ENCODE measurements around the gene MAP2K5. TPM values are rescaled to one million over a fixed set of nuclear protein-coding genes. Genes with fewer than 3 reads are reported as not detected.

MAP2K5 gene
- total RNA-seq, 1 experiment from 2014 or later = 15.0 TPM

DNA sequence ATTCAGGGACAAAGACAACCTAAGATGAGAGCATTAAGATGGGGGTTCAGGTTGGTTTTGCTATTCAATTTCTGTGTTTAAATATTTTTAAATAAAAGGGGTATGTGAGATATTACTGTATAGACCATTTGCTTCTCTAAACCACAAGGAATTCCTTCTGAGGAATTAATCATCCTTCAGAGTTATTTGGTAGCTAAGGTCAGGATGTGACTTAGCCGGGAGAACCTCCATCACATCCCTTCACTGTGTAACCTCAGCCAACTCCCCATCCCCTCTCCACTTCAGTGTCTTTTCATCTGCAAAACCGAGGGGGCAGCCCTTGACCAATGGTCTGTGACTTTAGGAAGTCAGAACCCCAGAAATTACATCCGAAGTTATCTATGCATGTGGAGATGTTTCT lies 234.1 kb downstream of the MAP2K5 start:
- DNase-seq = no peak
- no peak overlapping the region for H3K27ac ChIP-seq (ENCODE audit: insufficient read length, low read depth, low read length)
- H3K23me2 ChIP-seq (ENCODE audit: insufficient read length, low read depth, low read length, poor library complexity, severe bottlenecking) = no peaks in the 10 kb centered on the region
- no CpG with 5 or more reads among the region's 3 CpGs for WGBS (ENCODE audit: extremely low coverage, insufficient read length, low lambda C conversion rate)
- no peak overlapping the region for H3K14ac ChIP-seq (ENCODE audit: insufficient read depth, low read length)
- H2BK12ac ChIP-seq (ENCODE audit: insufficient read length, low read depth, low read length) = no peak overlapping the region
- H3K4ac ChIP-seq (ENCODE audit: low read depth, low read length) = no peak overlapping the region
- no peak overlapping the region for H2AFZ ChIP-seq (ENCODE audit: low read length)
- H3K27me3 Mint-ChIP-seq (ENCODE audit: low read depth) = no peaks in the 10 kb centered on the region
- H2AK5ac ChIP-seq (ENCODE audit: insufficient read length, low read length) = no peak overlapping the region
- no peaks in the 10 kb centered on the region for H3K36me3 Mint-ChIP-seq (ENCODE audit: insufficient read depth in 1 of 3, low read depth in 3 of 3)
- H3K9ac ChIP-seq (ENCODE audit: extremely low read depth, insufficient read length, low read length) = no peak overlapping the region
- H3K4me3 Mint-ChIP-seq = no peak overlapping the region
- no peak overlapping the region for H2BK15ac ChIP-seq (ENCODE audit: low read depth, low read length)
- H3T11ph ChIP-seq (ENCODE audit: low read length) = no peak overlapping the region
- H3K9me3 Mint-ChIP-seq = no peaks in the 10 kb centered on the region; a peak in 1 of 5 replicates
- no peaks in the 10 kb centered on the region; the same call in 1 of the 2 replicates for H3K4me1 ChIP-seq (ENCODE audit: insufficient read depth, low read length)
- H3K79me1 ChIP-seq (ENCODE audit: insufficient read depth, low read depth, low read length, poor library complexity, severe bottlenecking) = no peaks in the 10 kb centered on the region
- no peak overlapping the region for H4K8ac ChIP-seq (replicated peaks; ENCODE audit: insufficient read length, low read depth, low read length)
- no peaks in the 10 kb centered on the region for H3K27me3 ChIP-seq (ENCODE audit: insufficient read depth, low read length)
- H2BK20ac ChIP-seq (ENCODE audit: low read depth, low read length, poor library complexity, severe bottlenecking) = no peak overlapping the region
- H3K9me3 ChIP-seq (ENCODE audit: control insufficient read depth, low read depth, low read length) = no peaks in the 10 kb centered on the region
- H4K5ac ChIP-seq (ENCODE audit: insufficient read length, low read depth, low read length) = no peak overlapping the region
- no peaks in the 10 kb centered on the region for H4K20me1 ChIP-seq (ENCODE audit: control insufficient read depth, insufficient read depth, insufficient read length)
- no peak overlapping the region for H4K91ac ChIP-seq (ENCODE audit: insufficient read length, low read depth, low read length)
- H3K23ac ChIP-seq (ENCODE audit: insufficient read length, low read depth, low read length) = no peak overlapping the region
- peaks cover 13 to 55% of the 10 kb centered on the region in 2 experiments; a peak in 3 of 4 replicates for H3K4me1 Mint-ChIP-seq
- H3K27ac Mint-ChIP-seq = no peak overlapping the region
- no peak overlapping the region for H3K4me2 ChIP-seq (ENCODE audit: insufficient read depth, insufficient read length, low read length)
- no peaks in the 10 kb centered on the region for H3K79me2 ChIP-seq (ENCODE audit: insufficient read depth, low read length)
- no peak overlapping the region for H3K18ac ChIP-seq (ENCODE audit: insufficient read length, low read depth, low read length)
- H3K56ac ChIP-seq (ENCODE audit: insufficient read length, low read depth, low read length) = no peak overlapping the region
- TF ChIP-seq, protein P1, sequence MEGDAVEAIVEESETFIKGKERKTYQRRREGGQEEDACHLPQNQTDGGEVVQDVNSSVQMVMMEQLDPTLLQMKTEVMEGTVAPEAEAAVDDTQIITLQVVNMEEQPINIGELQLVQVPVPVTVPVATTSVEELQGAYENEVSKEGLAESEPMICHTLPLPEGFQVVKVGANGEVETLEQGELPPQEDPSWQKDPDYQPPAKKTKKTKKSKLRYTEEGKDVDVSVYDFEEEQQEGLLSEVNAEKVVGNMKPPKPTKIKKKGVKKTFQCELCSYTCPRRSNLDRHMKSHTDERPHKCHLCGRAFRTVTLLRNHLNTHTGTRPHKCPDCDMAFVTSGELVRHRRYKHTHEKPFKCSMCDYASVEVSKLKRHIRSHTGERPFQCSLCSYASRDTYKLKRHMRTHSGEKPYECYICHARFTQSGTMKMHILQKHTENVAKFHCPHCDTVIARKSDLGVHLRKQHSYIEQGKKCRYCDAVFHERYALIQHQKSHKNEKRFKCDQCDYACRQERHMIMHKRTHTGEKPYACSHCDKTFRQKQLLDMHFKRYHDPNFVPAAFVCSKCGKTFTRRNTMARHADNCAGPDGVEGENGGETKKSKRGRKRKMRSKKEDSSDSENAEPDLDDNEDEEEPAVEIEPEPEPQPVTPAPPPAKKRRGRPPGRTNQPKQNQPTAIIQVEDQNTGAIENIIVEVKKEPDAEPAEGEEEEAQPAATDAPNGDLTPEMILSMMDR (conservative IDR thresholded peaks at IDR 0.05) = no peak
- no peak overlapping the region for H2BK120ac ChIP-seq (ENCODE audit: low read depth, low read length, poor library complexity, severe bottlenecking)
- no peak overlapping the region for H2BK5ac ChIP-seq (ENCODE audit: insufficient read length, low read length)
